H9 (cell line): ENCODE results near the gene FAM193A. TPM values are rescaled to one million over a fixed set of nuclear protein-coding genes. Genes with fewer than 3 reads are reported as not detected.

Source experiments
- DNase-seq: peaks from one replicate; pipeline ENCODE4 v3.0.0-alpha.2; 2017
- H2AFZ ChIP-seq: one replicate; pipeline ENCODE4 v1.6.1; 2013; ENCODE audit warnings: mild to moderate bottlenecking, low read length, control low read depth, moderate library complexity
- H2AK5ac ChIP-seq: 2 replicates; pipeline ENCODE4 v1.6.1; 2013; ENCODE audit warnings: low read length, control low read depth, mixed read lengths; ENCODE audit not compliant: insufficient read length
- H2BK120ac ChIP-seq: one replicate; pipeline ENCODE4 v1.6.1; 2013; ENCODE audit warnings: low read depth, mild to moderate bottlenecking, low read length, control low read depth, inconsistent platforms; ENCODE audit not compliant: poor library complexity, severe bottlenecking
- H2BK12ac ChIP-seq: 2 replicates; pipeline ENCODE4 v1.6.1; 2013; ENCODE audit warnings: low read length, control low read depth, mixed read lengths, low read depth; ENCODE audit not compliant: insufficient read length
- H2BK15ac ChIP-seq: 2 replicates; pipeline ENCODE4 v1.6.1; 2013; ENCODE audit warnings: low read depth, low read length, control low read depth
- H2BK20ac ChIP-seq: one replicate; pipeline ENCODE4 v1.6.1; 2013; ENCODE audit warnings: low read depth, mild to moderate bottlenecking, low read length, control low read depth, inconsistent platforms; ENCODE audit not compliant: poor library complexity, severe bottlenecking
- H2BK5ac ChIP-seq: 2 replicates; pipeline ENCODE4 v1.6.1; 2013; ENCODE audit warnings: low read length, control low read depth, mixed read lengths; ENCODE audit not compliant: insufficient read length
- H3K14ac ChIP-seq: 2 replicates; pipeline ENCODE4 v1.6.1; 2013; ENCODE audit warnings: low read length, control low read depth; ENCODE audit not compliant: insufficient read depth
- H3K18ac ChIP-seq: 2 replicates; pipeline ENCODE4 v1.6.1; 2013; ENCODE audit warnings: low read depth, mild to moderate bottlenecking, mixed read lengths, low read length, control low read depth; ENCODE audit not compliant: insufficient read length
- H3K23ac ChIP-seq: 2 replicates; pipeline ENCODE4 v1.6.1; 2013; ENCODE audit warnings: low read length, control low read depth, mixed read lengths, low read depth; ENCODE audit not compliant: insufficient read length
- H3K23me2 ChIP-seq: 2 replicates; pipeline ENCODE4 v1.6.1; 2013; ENCODE audit warnings: low read depth, mild to moderate bottlenecking, mixed read lengths, low read length, control low read depth; ENCODE audit not compliant: insufficient read length, poor library complexity, severe bottlenecking
- H3K27ac ChIP-seq: 2 replicates; pipeline ENCODE4 v1.5.1; 2013; ENCODE audit warnings: low read length, control low read depth, mixed read lengths, low read depth; ENCODE audit not compliant: insufficient read length
- H3K27me3 ChIP-seq: 2 replicates; pipeline ENCODE4 v1.6.1; 2013; ENCODE audit warnings: low read length, control low read depth, inconsistent platforms; ENCODE audit not compliant: insufficient read depth
- H3K4ac ChIP-seq: 2 replicates; pipeline ENCODE4 v1.6.1; 2013; ENCODE audit warnings: low read depth, mild to moderate bottlenecking, control low read depth, inconsistent platforms, low read length, moderate library complexity
- H3K4me1 ChIP-seq: 2 replicates; pipeline ENCODE4 v1.6.1; 2013; ENCODE audit warnings: low read length, control low read depth, inconsistent platforms; ENCODE audit not compliant: insufficient read depth
- H3K4me2 ChIP-seq: 2 replicates; pipeline ENCODE4 v1.6.1; 2013; ENCODE audit warnings: low read length, control low read depth, mixed read lengths; ENCODE audit not compliant: insufficient read length, insufficient read depth
- H3K56ac ChIP-seq: 2 replicates; pipeline ENCODE4 v1.6.1; 2013; ENCODE audit warnings: low read depth, mild to moderate bottlenecking, mixed read lengths, low read length, control low read depth; ENCODE audit not compliant: insufficient read length
- H3K79me1 ChIP-seq: 2 replicates; pipeline ENCODE4 v1.6.1; 2013; ENCODE audit warnings: low read depth, mild to moderate bottlenecking, moderate library complexity, low read length, control low read depth, inconsistent platforms; ENCODE audit not compliant: insufficient read depth, poor library complexity, severe bottlenecking
- H3K79me2 ChIP-seq: 2 replicates; pipeline ENCODE4 v1.6.1; 2013; ENCODE audit warnings: low read length, control low read depth, inconsistent platforms; ENCODE audit not compliant: insufficient read depth
- H3K9ac ChIP-seq: 2 replicates; pipeline ENCODE4 v1.6.1; 2013; ENCODE audit warnings: low read length, control low read depth, mixed read lengths; ENCODE audit not compliant: insufficient read length; ENCODE audit errors: extremely low read depth
- H3K9me3 ChIP-seq: one replicate; pipeline ENCODE4 v1.6.1; 2013; ENCODE audit warnings: low read depth, low read length, inconsistent platforms; ENCODE audit not compliant: control insufficient read depth
- H3T11ph ChIP-seq: one replicate; pipeline ENCODE4 v1.6.1; 2013; ENCODE audit warnings: mild to moderate bottlenecking, low read length, control low read depth, inconsistent platforms
- H4K20me1 ChIP-seq: one replicate; pipeline ENCODE4 v1.6.1; 2013; ENCODE audit not compliant: control insufficient read depth, insufficient read length, insufficient read depth
- H4K5ac ChIP-seq: 2 replicates; pipeline ENCODE4 v1.6.1; 2013; ENCODE audit warnings: low read depth, mild to moderate bottlenecking, mixed read lengths, low read length, control low read depth; ENCODE audit not compliant: insufficient read length
- H4K8ac ChIP-seq: replicated peaks from 2 replicates; pipeline ENCODE4 v1.6.1; 2013; ENCODE audit warnings: low read length, control low read depth, mixed read lengths, low read depth; ENCODE audit not compliant: insufficient read length
- H4K91ac ChIP-seq: 2 replicates; pipeline ENCODE4 v1.6.1; 2013; ENCODE audit warnings: low read depth, mild to moderate bottlenecking, moderate library complexity, mixed read lengths, low read length, control low read depth; ENCODE audit not compliant: insufficient read length
- H3K27ac Mint-ChIP-seq, 3 experiments: 2 replicates in 2 of 3; 3 replicates in 1 of 3; pipeline ENCODE4 v1.8.0; 2020 to 2021; ENCODE audit warnings: mixed read lengths in 3 of 3, mild to moderate bottlenecking in 1 of 3, moderate library complexity in 1 of 3
- H3K27me3 Mint-ChIP-seq: 2 replicates; pipeline ENCODE4 v1.8.0; 2021; ENCODE audit warnings: low read depth, mild to moderate bottlenecking, moderate library complexity, mixed read lengths
- H3K36me3 Mint-ChIP-seq, 3 experiments: 2 replicates in 2 of 3; 3 replicates in 1 of 3; pipeline ENCODE4 v1.8.0; 2020 to 2021; ENCODE audit warnings: low read depth in 3 of 3, mixed read lengths in 3 of 3; ENCODE audit not compliant: insufficient read depth in 1 of 3
- H3K4me1 Mint-ChIP-seq, 2 experiments: 2 replicates each; pipeline ENCODE4 v1.8.0; 2020; ENCODE audit warnings: mixed read lengths in 2 of 2
- H3K4me3 Mint-ChIP-seq, 2 experiments: 2 replicates in 1 of 2; 3 replicates in 1 of 2; pipeline ENCODE4 v1.8.0; 2020 to 2021; ENCODE audit warnings: mild to moderate bottlenecking in 2 of 2, mixed read lengths in 2 of 2, moderate library complexity in 1 of 2
- H3K9me3 Mint-ChIP-seq, 2 experiments: 2 replicates in 1 of 2; 3 replicates in 1 of 2; pipeline ENCODE4 v1.8.0; 2020; ENCODE audit warnings: mild to moderate bottlenecking in 2 of 2, mixed read lengths in 2 of 2, moderate library complexity in 1 of 2
- CTCF ChIP-seq: fragments of 200-600 bp; sonication (generic); conservative IDR thresholded peaks from 3 replicates; pipeline ENCODE4 v1.8.0; 2021; ENCODE audit warnings: antibody characterized with exemption, mild to moderate bottlenecking
- WGBS: extraction: QIAGEN DNeasy Blood & Tissue Kit; methylation state at CpG from one replicate; pipeline ENCODE4 v1.1.7; 2013; ENCODE audit warnings: missing lambda C conversion rate, low lambda C conversion rate, mixed read lengths; ENCODE audit not compliant: insufficient read length; ENCODE audit errors: extremely low coverage; 5-methylcytosine and 5-hydroxymethylcytosine counted together
- total RNA-seq: library from RNA; stranded (reverse); gene quantifications from 2 replicates; pipeline ENCODE4 v1.2.1, GENCODE V29; 2021

The FAM193A gene
- total RNA-seq, 1 experiment from 2014 or later = 36.9 TPM

- H3T11ph ChIP-seq = no peak overlapping the region
- H3K79me1 ChIP-seq = no peaks in the 10 kb centered on the region
- H3K4me1 ChIP-seq = peaks cover 3% of the 10 kb centered on the region; the same call in 1 of the 2 replicates
- H2BK15ac ChIP-seq = no peak overlapping the region
- H3K4ac ChIP-seq = no peak overlapping the region
- H2BK12ac ChIP-seq = no peak overlapping the region
- H3K9me3 ChIP-seq = no peaks in the 10 kb centered on the region
- no peak overlapping the region for H3K27ac ChIP-seq
- Mint-ChIP-seq H3K9me3 (no peaks in the 10 kb centered on the region), H3K36me3 (peaks cover 5 to 6% (median 5%) of the 10 kb centered on the region in 3 experiments), H3K4me1 (peaks cover 9 to 10% of the 10 kb centered on the region in 2 experiments), H3K27ac (peak overlapping the region; percentile 79 to 97 (median 85); a peak in 4 of 7 replicates), H3K27me3 (no peaks in the 10 kb centered on the region), H3K4me3 (peak overlapping the region; percentile 93 to 96)
- H3K79me2 ChIP-seq = peaks cover 18% of the 10 kb centered on the region; the same call in 1 of the 2 replicates
- H3K27me3 ChIP-seq = no peaks in the 10 kb centered on the region
- no peak overlapping the region for H2BK5ac ChIP-seq
- H4K5ac ChIP-seq = no peak overlapping the region
- TF ChIP-seq CTCF = no peak
- H4K8ac ChIP-seq = no peak overlapping the region
- DNase-seq = no peak
- peaks cover 4% of the 10 kb centered on the region for H3K23me2 ChIP-seq
- no peak overlapping the region for H3K56ac ChIP-seq
- H2AFZ ChIP-seq = no peak overlapping the region
- H4K91ac ChIP-seq = no peak overlapping the region
- peak overlapping the region; percentile 7 for H3K9ac ChIP-seq
- H2BK120ac ChIP-seq = no peak overlapping the region
- no peak overlapping the region for H3K14ac ChIP-seq
- no peak overlapping the region for H2AK5ac ChIP-seq
- no peak overlapping the region for H2BK20ac ChIP-seq
- H3K23ac ChIP-seq = no peak overlapping the region
- peak overlapping the region; percentile 58 for H3K4me2 ChIP-seq
- no CpG with 5 or more reads among the region's 5 CpGs for WGBS
- no peaks in the 10 kb centered on the region for H4K20me1 ChIP-seq
- no peak overlapping the region for H3K18ac ChIP-seq
Measured at GRCh38 chr4:2534904-2535375, 1.5 kb upstream of the FAM193A start.
